LNCAP (cell line): ENCODE measurements around the gene KLRG1.

Source experiments
- TF ChIP-seq, protein P1 (sequence below): fragments of 450-650 bp; IDR thresholded peaks from 2 replicates; pipeline ENCODE4 v1.5.1; 2017; ENCODE audit warnings: mild to moderate bottlenecking

Gene KLRG1

GRCh38 chr12:8987685-8988084 is 1.7 kb upstream of the KLRG1 start:
- TF ChIP-seq, protein P1, sequence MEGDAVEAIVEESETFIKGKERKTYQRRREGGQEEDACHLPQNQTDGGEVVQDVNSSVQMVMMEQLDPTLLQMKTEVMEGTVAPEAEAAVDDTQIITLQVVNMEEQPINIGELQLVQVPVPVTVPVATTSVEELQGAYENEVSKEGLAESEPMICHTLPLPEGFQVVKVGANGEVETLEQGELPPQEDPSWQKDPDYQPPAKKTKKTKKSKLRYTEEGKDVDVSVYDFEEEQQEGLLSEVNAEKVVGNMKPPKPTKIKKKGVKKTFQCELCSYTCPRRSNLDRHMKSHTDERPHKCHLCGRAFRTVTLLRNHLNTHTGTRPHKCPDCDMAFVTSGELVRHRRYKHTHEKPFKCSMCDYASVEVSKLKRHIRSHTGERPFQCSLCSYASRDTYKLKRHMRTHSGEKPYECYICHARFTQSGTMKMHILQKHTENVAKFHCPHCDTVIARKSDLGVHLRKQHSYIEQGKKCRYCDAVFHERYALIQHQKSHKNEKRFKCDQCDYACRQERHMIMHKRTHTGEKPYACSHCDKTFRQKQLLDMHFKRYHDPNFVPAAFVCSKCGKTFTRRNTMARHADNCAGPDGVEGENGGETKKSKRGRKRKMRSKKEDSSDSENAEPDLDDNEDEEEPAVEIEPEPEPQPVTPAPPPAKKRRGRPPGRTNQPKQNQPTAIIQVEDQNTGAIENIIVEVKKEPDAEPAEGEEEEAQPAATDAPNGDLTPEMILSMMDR: no peak

DNA sequence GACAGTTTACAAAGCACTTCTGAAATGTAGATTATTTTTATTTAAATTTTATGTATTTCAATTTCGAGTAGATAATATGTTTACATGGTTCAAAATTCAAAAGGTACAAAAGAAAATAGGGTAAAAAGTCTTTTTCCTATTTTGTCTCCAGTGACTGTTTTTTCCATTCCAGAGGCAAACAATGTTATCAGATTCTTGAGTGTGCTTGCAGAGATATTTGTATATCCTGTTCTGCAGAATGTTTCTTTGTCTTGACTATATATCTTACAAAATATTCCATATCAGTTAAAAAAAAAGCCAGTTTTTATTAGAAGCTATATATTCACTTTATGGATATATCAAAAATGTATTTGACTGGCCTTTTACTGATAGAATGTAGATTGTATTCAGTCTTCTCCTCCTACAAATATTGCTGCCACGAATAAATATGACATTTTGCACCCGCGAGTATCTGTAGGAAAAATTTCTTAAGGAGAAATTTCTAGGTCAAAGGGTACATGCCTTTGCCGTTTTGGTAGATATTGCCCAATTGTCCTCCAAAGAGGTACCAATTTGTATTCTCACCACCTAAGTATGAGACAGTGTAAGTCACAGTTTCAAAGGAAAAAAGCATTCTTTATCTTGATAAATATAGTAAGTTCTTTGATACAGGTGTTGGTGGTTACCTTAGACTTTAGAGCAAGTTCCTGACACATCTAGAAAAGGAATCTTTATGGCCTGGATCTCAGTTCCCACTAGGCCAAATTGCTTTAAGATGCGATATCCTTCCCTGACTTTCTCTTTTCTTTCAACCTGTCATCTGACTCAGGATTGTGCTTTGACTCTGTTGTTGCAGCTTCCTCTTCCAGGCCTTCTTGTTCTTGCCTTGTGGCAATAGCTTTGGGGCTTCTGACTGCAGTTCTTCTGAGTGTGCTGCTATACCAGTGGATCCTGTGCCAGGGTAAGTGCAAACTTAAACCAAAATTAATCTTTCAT is 2.3 kb downstream of the KLRG1 start:
- TF ChIP-seq, protein P1: no peak

GRCh38 chr12:8993827-8994226 is 4.5 kb downstream of the KLRG1 start:
- TF ChIP-seq, protein P1: no peak

- TF ChIP-seq, protein P1: no peak
Measured at GRCh38 chr12:8995021-8995775, 5.9 kb downstream of the KLRG1 start.

DNA sequence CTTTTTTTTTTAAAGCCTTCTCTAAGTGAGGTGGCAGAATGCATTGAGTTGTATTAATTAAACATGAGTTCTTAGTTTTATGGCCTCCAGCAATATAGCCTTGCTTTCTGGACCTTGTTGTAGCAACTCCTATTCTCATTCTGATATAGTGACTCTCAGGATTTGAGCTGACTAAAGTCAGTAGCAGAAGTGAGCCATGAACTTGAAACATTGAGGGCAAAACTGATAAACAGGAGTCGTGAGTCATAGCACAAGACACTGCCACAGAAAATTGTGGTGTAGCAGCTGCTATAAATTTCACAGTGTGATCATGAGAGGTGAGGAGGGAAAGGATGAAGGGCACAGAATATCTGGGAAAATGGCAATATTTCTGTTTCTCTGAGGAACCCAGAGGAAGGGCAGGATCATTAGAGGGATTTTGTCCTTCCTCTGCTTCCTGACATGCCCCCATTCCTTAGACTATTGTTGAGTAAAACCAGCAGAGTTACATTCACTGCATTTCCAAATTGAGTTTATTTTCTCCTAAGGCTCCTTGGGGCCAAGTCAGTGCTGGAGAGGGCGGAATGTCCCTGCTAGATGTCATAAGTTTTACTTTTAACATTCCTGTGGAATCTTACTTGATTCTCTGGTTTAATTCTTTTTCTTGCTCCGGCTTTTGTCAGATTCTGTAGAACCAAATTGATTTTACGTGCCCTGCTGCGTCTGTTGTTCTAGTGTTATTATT is 7.5 kb downstream of the KLRG1 start:
- TF ChIP-seq, protein P1: no peak

DNA sequence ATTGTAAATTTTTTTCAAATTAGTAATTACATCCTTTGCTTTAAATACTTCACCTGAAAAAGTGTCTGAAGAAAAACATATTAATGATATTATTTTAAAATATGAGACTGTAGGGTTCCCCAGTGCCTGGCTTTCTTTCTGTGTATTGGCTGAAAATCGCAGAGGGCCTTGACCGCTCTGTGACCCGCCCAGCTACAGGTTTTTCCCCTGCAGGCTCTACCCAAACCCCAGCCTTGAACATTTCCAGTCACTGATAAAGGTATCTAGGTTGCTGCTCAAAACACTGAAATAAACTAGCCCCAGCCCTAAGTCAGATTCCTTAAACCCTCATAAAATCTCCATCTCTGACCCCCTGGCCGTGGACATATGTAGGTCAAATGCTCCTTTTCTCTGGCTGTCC is 11.9 kb downstream of the KLRG1 start:
- TF ChIP-seq, protein P1: no peak

DNA sequence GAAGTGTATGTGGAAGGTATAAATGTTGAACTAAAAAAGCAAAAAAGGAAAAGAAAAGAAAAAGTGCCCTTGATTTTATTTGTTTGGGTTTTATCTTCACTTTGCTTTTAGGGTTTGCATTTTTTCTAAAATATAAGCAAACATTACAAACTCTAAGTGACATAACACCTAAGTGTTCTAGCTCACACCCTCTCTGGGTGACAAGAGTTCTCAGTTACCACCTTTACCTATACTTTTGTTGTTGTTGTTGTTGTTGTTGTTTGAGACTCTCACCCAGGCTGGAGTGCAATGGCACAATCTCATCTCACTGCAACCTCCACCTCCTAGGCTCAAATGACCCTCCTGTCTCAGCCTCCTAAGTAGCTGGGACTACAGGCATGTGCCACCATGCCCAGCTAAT is 13.0 kb downstream of the KLRG1 start:
- TF ChIP-seq, protein P1: no peak
